ENCODE data around the gene DOK3. TPM values are rescaled to one million over a fixed set of nuclear protein-coding genes. Genes with fewer than 3 reads are reported as not detected.

DOK3 gene
- total and polyA plus RNA-seq, 10 of the 15 experiments (the other 5 are each of a cell fraction or from before 2014, with no cell fraction given), result 6.6 to 107 (median 52.1) TPM

GRCh38 chr5:177455036-177455660, 54.5 kb downstream of the DOK3 start (continued):
- TF ChIP-seq, protein P1, sequence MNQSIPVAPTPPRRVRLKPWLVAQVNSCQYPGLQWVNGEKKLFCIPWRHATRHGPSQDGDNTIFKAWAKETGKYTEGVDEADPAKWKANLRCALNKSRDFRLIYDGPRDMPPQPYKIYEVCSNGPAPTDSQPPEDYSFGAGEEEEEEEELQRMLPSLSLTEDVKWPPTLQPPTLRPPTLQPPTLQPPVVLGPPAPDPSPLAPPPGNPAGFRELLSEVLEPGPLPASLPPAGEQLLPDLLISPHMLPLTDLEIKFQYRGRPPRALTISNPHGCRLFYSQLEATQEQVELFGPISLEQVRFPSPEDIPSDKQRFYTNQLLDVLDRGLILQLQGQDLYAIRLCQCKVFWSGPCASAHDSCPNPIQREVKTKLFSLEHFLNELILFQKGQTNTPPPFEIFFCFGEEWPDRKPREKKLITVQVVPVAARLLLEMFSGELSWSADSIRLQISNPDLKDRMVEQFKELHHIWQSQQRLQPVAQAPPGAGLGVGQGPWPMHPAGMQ (IDR thresholded peaks at IDR 0.05; ENCODE audit: borderline replicate concordance), result peak; percentile 55
- TF ChIP-seq, protein P2, sequence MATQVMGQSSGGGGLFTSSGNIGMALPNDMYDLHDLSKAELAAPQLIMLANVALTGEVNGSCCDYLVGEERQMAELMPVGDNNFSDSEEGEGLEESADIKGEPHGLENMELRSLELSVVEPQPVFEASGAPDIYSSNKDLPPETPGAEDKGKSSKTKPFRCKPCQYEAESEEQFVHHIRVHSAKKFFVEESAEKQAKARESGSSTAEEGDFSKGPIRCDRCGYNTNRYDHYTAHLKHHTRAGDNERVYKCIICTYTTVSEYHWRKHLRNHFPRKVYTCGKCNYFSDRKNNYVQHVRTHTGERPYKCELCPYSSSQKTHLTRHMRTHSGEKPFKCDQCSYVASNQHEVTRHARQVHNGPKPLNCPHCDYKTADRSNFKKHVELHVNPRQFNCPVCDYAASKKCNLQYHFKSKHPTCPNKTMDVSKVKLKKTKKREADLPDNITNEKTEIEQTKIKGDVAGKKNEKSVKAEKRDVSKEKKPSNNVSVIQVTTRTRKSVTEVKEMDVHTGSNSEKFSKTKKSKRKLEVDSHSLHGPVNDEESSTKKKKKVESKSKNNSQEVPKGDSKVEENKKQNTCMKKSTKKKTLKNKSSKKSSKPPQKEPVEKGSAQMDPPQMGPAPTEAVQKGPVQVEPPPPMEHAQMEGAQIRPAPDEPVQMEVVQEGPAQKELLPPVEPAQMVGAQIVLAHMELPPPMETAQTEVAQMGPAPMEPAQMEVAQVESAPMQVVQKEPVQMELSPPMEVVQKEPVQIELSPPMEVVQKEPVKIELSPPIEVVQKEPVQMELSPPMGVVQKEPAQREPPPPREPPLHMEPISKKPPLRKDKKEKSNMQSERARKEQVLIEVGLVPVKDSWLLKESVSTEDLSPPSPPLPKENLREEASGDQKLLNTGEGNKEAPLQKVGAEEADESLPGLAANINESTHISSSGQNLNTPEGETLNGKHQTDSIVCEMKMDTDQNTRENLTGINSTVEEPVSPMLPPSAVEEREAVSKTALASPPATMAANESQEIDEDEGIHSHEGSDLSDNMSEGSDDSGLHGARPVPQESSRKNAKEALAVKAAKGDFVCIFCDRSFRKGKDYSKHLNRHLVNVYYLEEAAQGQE (IDR thresholded peaks at IDR 0.05; ENCODE audit: low read depth, low read length), result no peak
- 0 out of 2 replicates have a peak, but pooled peaks have one; percentile 17 for TF ChIP-seq NBN (IDR thresholded peaks at IDR 0.05)
- TF ChIP-seq, protein P3, sequence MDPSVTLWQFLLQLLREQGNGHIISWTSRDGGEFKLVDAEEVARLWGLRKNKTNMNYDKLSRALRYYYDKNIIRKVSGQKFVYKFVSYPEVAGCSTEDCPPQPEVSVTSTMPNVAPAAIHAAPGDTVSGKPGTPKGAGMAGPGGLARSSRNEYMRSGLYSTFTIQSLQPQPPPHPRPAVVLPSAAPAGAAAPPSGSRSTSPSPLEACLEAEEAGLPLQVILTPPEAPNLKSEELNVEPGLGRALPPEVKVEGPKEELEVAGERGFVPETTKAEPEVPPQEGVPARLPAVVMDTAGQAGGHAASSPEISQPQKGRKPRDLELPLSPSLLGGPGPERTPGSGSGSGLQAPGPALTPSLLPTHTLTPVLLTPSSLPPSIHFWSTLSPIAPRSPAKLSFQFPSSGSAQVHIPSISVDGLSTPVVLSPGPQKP (IDR thresholded peaks at IDR 0.05; ENCODE audit: low read depth, low read length), result peak; percentile 96
- TF ChIP-seq, protein P4, sequence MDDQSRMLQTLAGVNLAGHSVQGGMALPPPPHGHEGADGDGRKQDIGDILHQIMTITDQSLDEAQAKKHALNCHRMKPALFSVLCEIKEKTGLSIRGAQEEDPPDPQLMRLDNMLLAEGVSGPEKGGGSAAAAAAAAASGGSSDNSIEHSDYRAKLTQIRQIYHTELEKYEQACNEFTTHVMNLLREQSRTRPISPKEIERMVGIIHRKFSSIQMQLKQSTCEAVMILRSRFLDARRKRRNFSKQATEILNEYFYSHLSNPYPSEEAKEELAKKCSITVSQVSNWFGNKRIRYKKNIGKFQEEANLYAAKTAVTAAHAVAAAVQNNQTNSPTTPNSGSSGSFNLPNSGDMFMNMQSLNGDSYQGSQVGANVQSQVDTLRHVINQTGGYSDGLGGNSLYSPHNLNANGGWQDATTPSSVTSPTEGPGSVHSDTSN (IDR thresholded peaks at IDR 0.05; ENCODE audit: insufficient replicate concordance, low read depth, low read length), result no peak
- TF ChIP-seq POU2F2 (IDR thresholded peaks at IDR 0.05; ENCODE audit: borderline replicate concordance, low read depth, low read length), result peak; percentile 49; the same call in 1 of the 3 replicates
- TF ChIP-seq TAF1 (IDR thresholded peaks at IDR 0.05; ENCODE audit: borderline replicate concordance, low read depth, low read length), result no peak; the same call in 1 of the 2 replicates
- TF ChIP-seq SKIL (IDR thresholded peaks at IDR 0.05; ENCODE audit: low read depth, poor library complexity, severe bottlenecking), result no peak
- TF ChIP-seq SMAD5 (IDR thresholded peaks at IDR 0.05; ENCODE audit: low read depth), result no peak
- no peak for TF ChIP-seq ZNF274 (IDR thresholded peaks at IDR 0.05; ENCODE audit: insufficient read depth, insufficient read length)
- TF ChIP-seq KLF5 (IDR thresholded peaks at IDR 0.05; ENCODE audit: partially characterized antibody), result peak; percentile 56
- peak in 1 of 2 experiments; percentile 43; a peak in 1 of 4 replicates for TF ChIP-seq IKZF2 (IDR thresholded peaks at IDR 0.05)
- TF ChIP-seq JUND (IDR thresholded peaks at IDR 0.05; ENCODE audit: low read depth, low read length), result 0 out of 2 replicates have a peak, but pooled peaks have one; percentile 6
- TF ChIP-seq CBFB (IDR thresholded peaks at IDR 0.05; ENCODE audit: low read depth), result no peak
- TF ChIP-seq SREBF2 (IDR thresholded peaks at IDR 0.05; ENCODE audit: low read length), result no peak
- peak; percentile 86 for TF ChIP-seq GATAD2B (conservative IDR thresholded peaks at IDR 0.05; ENCODE audit: low read depth)
- no peak for TF ChIP-seq WRNIP1 (IDR thresholded peaks at IDR 0.05; ENCODE audit: borderline replicate concordance, low read depth, low read length)
- no peak for TF ChIP-seq RBBP5 (conservative IDR thresholded peaks at IDR 0.05)
- TF ChIP-seq IKZF1 (conservative IDR thresholded peaks at IDR 0.05), result peak; percentile 52
- TF ChIP-seq BHLHE40 (IDR thresholded peaks at IDR 0.05; ENCODE audit: borderline replicate concordance in 1 of 2, low read depth in 2 of 2, low read length in 1 of 2), result peak; percentile 89 to 99
- TF ChIP-seq MTA2 (IDR thresholded peaks at IDR 0.05; ENCODE audit: low read depth), result no peak

All from GM12878 (cell line).